Measurements from ENCODE around the gene PAX5.

DNA sequence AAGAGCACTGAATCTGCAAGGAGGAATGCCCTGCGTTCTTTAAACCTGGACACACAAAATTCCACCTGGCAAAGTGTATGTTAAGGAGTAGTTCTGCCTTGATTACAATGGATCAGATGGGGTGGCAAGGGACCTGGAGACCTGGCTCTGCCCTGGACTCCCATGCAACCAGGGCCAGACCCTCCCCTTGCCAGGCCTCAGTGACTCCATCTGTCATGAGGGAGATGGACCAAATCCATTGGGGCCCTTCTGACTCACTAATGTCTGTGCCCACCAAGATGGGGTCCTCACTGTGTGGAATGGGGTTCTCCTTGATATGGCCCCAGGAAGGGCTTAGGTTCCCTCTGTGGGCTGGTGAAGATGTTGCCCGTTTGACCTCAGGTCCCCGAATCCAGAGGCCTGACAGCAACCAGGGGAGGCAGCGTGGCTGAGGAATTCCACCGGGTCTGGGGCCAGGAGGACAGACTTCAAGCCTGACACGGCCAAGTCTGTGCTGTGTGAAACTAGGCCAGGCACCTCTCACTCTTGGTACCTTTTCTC is 100.3 kb downstream of the PAX5 start:
- TF ChIP-seq, protein P1, sequence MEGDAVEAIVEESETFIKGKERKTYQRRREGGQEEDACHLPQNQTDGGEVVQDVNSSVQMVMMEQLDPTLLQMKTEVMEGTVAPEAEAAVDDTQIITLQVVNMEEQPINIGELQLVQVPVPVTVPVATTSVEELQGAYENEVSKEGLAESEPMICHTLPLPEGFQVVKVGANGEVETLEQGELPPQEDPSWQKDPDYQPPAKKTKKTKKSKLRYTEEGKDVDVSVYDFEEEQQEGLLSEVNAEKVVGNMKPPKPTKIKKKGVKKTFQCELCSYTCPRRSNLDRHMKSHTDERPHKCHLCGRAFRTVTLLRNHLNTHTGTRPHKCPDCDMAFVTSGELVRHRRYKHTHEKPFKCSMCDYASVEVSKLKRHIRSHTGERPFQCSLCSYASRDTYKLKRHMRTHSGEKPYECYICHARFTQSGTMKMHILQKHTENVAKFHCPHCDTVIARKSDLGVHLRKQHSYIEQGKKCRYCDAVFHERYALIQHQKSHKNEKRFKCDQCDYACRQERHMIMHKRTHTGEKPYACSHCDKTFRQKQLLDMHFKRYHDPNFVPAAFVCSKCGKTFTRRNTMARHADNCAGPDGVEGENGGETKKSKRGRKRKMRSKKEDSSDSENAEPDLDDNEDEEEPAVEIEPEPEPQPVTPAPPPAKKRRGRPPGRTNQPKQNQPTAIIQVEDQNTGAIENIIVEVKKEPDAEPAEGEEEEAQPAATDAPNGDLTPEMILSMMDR (IDR thresholded peaks at IDR 0.05), result no peak
- no peak for TF ChIP-seq POLR2A (IDR thresholded peaks at IDR 0.05)

All from ovary (tissue), 3 donors.